ENCODE results near the gene HIVEP1. TPM values are rescaled to one million over a fixed set of nuclear protein-coding genes. Genes with fewer than 3 reads are reported as not detected.
"Not testable (repeated sequence)": the region's sequence is repeated elsewhere in the genome, so short reads cannot be mapped to it uniquely, and the experiment has no call there.

HIVEP1 gene
- total RNA-seq, 2 donors from 2014 or later, result 16.1 to 18.8 TPM

- TF ChIP-seq, protein P1, sequence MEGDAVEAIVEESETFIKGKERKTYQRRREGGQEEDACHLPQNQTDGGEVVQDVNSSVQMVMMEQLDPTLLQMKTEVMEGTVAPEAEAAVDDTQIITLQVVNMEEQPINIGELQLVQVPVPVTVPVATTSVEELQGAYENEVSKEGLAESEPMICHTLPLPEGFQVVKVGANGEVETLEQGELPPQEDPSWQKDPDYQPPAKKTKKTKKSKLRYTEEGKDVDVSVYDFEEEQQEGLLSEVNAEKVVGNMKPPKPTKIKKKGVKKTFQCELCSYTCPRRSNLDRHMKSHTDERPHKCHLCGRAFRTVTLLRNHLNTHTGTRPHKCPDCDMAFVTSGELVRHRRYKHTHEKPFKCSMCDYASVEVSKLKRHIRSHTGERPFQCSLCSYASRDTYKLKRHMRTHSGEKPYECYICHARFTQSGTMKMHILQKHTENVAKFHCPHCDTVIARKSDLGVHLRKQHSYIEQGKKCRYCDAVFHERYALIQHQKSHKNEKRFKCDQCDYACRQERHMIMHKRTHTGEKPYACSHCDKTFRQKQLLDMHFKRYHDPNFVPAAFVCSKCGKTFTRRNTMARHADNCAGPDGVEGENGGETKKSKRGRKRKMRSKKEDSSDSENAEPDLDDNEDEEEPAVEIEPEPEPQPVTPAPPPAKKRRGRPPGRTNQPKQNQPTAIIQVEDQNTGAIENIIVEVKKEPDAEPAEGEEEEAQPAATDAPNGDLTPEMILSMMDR (IDR thresholded peaks at IDR 0.05), result no peak
- H3K4me3 ChIP-seq, result no peak overlapping the region
- peaks cover 0 to 5% of the 10 kb centered on the region in 2 donors for H3K9me3 ChIP-seq
- no peak for DNase-seq (ENCODE audit: low spot score)
- H3K27me3 ChIP-seq, result no peaks in the 10 kb centered on the region
- no peaks in the 10 kb centered on the region for H3K4me1 ChIP-seq
- no peaks in the 10 kb centered on the region for H3K36me3 ChIP-seq
- no peak overlapping the region for H3K27ac ChIP-seq
Observed at GRCh38 chr6:12172572-12172971, 160.5 kb downstream of the HIVEP1 start.

GRCh38 chr6:12173181-12173580, 161.1 kb downstream of the HIVEP1 start:
- TF ChIP-seq, protein P1 (IDR thresholded peaks at IDR 0.05), result no peak
- DNase-seq (ENCODE audit: low spot score), result no peak

DNA sequence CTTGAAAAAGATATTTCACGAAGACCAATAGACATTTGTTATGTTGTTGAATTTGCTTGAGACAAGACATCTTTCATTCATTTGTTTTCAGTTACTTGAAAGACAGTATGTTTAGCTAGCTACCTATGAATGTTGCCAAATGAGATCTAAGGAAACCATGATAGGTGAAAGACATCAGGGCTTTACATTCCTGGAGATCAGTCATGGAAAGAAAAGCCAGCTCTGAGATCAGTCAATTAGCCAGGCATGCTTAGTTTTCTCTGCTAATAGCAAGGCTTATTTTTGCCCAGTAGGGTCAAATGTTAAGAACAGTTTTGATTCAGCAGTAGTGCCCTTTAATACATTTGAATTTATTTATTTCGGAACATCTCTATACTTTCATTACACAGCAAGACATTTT, 161.5 kb downstream of the HIVEP1 start:
- no peaks in the 10 kb centered on the region for H3K4me1 ChIP-seq
- H3K9me3 ChIP-seq, result peaks cover 0 to 5% of the 10 kb centered on the region in 2 donors
- no peak for DNase-seq (ENCODE audit: low spot score)
- TF ChIP-seq, protein P1 (IDR thresholded peaks at IDR 0.05), result no peak
- no peaks in the 10 kb centered on the region for H3K27me3 ChIP-seq
- no peaks in the 10 kb centered on the region for H3K36me3 ChIP-seq
- H3K4me3 ChIP-seq, result no peak overlapping the region
- no peak overlapping the region for H3K27ac ChIP-seq

More at GRCh38 chr6:12173181-12173580, 161.1 kb downstream of the HIVEP1 start:
- H3K27ac ChIP-seq, result no peak overlapping the region
- H3K9me3 ChIP-seq, result peaks cover 0 to 5% of the 10 kb centered on the region in 2 donors
- no peak overlapping the region for H3K4me3 ChIP-seq
- no peaks in the 10 kb centered on the region for H3K4me1 ChIP-seq
- no peaks in the 10 kb centered on the region for H3K27me3 ChIP-seq
- H3K36me3 ChIP-seq, result no peaks in the 10 kb centered on the region

- H3K4me1 ChIP-seq, result no peaks in the 10 kb centered on the region
- no peak overlapping the region for H3K4me3 ChIP-seq
- no peak overlapping the region for H3K27ac ChIP-seq
- TF ChIP-seq, protein P1 (IDR thresholded peaks at IDR 0.05), result no peak
- H3K36me3 ChIP-seq, result no peaks in the 10 kb centered on the region
- H3K9me3 ChIP-seq, result peaks cover 0 to 5% of the 10 kb centered on the region in 2 donors
- no peaks in the 10 kb centered on the region for H3K27me3 ChIP-seq
- no peak for DNase-seq (ENCODE audit: low spot score)
Observed at GRCh38 chr6:12174878-12175277, 162.8 kb downstream of the HIVEP1 start.

DNA sequence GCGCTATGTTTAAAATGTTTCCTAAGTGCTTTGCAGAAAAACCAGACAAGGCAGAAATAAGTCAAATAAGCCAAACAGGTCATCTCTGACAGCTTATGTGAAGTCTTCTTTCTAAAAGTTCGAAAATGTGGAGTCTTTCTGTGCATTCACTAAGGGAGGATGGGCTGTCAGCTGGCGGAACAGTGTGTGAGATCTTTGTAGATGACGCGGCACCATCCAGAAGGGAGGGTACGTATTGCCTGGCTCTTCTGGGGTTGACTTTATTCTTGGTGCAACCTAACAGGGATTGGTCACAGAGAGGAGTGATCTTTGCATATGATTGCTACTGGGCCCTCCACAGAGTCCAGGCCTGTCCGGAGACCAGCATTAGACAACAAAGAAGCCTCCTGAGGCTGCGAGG, 163.5 kb downstream of the HIVEP1 start:
- Histone ChIP-seq H3K36me3 (no peaks in the 10 kb centered on the region), H3K27ac (no peak overlapping the region), H3K4me1 (no peaks in the 10 kb centered on the region), H3K27me3 (no peaks in the 10 kb centered on the region), H3K4me3 (no peak overlapping the region), H3K9me3 (peaks cover 0 to 5% of the 10 kb centered on the region in 2 donors)
- TF ChIP-seq, protein P1 (IDR thresholded peaks at IDR 0.05), result no peak
- no peak for DNase-seq (ENCODE audit: low spot score)

- DNase-seq (ENCODE audit: low spot score); H3K27me3 ChIP-seq; H3K4me3 ChIP-seq; H3K4me1 ChIP-seq; H3K36me3 ChIP-seq; H3K27ac ChIP-seq; H3K9me3 ChIP-seq: not testable (repeated sequence)
Observed at GRCh38 chr6:12176782-12177181, 164.7 kb downstream of the HIVEP1 start.
